ENCODE measurements around the gene ASB13. TPM values are rescaled to one million over a fixed set of nuclear protein-coding genes. Genes with fewer than 3 reads are reported as not detected.
"Not testable (repeated sequence)": the region's sequence is repeated elsewhere in the genome, so short reads cannot be mapped to it uniquely, and the experiment has no call there.

Gene ASB13
- polyA plus RNA-seq, 3 donors, result 22.9 to 24.2 (median 23.4) TPM

DNA sequence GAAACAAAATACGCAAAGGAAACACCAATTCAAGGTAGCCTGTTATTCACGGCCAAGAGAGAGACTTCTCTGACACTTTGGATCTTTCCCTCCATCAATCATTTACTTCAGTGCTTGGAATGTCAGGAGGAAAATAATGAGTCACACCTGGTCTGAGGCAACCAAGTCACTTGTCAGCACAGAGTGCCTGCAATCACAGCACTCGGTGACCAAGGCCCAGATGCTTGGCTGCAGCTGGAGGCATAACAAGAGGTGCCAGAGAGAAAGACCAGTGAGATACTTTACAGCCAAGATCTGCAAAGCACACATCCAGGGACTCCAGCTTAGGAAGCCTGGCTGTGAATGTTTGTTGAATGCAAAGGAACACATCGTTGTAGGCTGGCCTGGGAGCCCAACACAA, 33.9 kb downstream of the ASB13 start:
- DNase-seq (ENCODE audit: extremely low read depth in 1 of 11, low read depth in 9 of 11, low spot score in 4 of 11), result peak in 2 of 11 donors; percentile 59 to 68

GRCh38 chr10:5631936-5632335, 34.5 kb downstream of the ASB13 start:
- no peak for DNase-seq (ENCODE audit: extremely low read depth in 1 of 11, low read depth in 9 of 11, low spot score in 4 of 11)

- DNase-seq (ENCODE audit: extremely low read depth in 1 of 11, low read depth in 9 of 11, low spot score in 4 of 11), result no peak
Observed at GRCh38 chr10:5630112-5630436, 36.3 kb downstream of the ASB13 start.

DNA sequence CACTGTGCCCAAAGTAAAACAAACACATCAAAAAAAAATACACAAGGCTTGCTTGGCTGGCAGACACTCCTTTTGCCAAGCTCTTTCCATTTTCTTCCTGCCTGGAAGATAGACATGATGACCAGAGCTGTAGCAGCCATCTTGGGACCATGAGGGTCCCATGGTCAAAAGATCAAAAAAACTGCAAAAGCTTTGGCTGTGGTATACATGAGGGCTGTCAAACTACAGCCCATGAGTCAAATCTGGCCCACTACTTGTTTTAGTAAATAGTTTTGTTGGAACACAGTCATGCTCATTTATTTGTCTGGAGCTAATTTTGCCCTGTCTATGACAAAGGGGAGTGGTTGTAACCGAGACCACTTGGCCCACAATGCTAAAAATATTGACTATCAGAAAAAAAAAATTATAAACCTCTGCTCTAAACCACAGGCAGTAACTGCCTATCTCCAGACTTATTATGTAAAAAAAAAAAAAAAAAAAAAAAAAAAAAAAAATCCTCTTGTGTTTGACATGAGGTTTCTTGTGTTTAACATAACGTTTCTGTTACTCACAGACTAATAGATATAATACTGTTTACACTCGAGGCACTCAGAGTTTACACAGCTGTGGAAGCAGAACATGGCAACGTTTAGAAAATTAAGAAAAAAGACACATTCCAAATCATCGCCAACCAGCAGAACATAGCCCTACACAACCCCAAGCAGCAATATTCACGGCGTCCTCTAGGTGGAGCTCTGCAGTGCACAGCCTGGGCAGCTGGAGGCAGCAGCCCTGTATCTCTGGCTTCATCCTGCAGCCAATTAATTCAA, 36.9 kb downstream of the ASB13 start:
- DNase-seq (ENCODE audit: extremely low read depth in 1 of 11, low read depth in 9 of 11, low spot score in 4 of 11), result peak in 9 of 11 donors; percentile 51 to 73 (median 62)

DNA sequence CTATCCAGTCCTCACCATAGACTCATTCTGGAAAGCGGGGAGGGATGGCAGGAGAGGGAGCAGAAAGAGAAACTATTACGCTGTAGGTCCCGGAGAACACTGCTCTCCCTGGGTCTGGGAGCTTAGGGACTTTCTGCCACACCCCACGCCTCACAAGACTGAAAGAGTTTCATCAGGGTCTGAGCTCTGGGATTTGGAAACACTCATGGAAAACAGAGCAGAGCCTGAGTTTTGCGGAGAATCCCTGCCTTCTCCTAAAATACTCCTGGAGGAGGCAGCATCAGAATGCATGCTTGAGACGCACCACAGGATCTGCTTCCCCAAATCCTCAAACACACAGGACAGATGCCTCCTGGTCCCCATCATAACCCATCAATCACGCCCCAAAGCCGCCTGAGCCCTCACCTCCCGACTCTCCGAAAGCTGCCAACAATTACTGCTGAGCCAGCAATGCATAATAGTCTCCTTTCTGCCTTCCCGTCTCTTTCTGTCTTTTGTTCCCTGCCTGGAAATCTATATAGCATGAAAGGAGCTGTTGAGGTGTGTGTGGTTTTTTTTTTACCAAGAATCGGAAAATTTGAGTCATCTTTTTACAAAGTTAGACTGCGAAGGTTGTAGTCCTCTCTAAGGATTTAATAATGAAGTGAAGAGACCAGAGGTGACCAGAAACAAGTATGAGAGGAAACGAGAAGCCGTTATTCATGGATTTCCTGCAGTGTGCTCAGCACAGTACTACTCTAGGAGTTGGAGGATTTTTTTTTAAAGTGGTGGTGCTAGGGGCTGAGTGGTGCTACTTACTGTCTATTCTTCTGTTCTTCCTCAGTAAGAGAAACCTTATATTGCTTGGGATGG, 37.7 kb downstream of the ASB13 start:
- DNase-seq (ENCODE audit: extremely low read depth in 1 of 11, low read depth in 9 of 11, low spot score in 4 of 11), result no peak

GRCh38 chr10:5627486-5628044, 38.8 kb downstream of the ASB13 start:
- DNase-seq (ENCODE audit: extremely low read depth in 1 of 11, low read depth in 9 of 11, low spot score in 4 of 11), result no peak

- DNase-seq (ENCODE audit: extremely low read depth in 1 of 11, low read depth in 9 of 11, low spot score in 4 of 11), result no peak
Observed at GRCh38 chr10:5625992-5626777, 40.2 kb downstream of the ASB13 start.

DNA sequence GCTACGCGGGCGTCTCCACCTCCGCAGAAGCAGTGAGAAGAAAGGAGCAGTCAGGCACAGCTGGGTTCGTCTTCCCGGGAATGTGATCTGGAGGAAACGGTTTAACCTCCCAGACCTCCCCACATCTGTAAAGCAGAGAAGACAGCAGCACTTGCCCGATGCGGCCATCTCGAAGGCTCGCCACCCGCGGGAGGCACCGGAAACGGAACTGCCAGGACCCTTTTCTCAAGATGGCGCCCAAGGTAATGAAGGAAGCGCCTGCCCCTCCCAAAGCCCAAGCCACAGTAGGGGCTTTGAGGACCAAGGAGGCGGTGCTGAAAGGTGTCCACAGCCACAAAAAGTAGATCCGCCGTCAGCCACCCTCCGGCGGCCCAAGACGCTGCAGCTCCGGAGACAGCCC, 41.7 kb downstream of the ASB13 start:
- no peak for DNase-seq (ENCODE audit: extremely low read depth in 1 of 11, low read depth in 9 of 11, low spot score in 4 of 11)

GRCh38 chr10:5623081-5623748, 43.2 kb downstream of the ASB13 start:
- DNase-seq (ENCODE audit: extremely low read depth in 1 of 11, low read depth in 9 of 11, low spot score in 4 of 11), result peak in 10 of 11 donors; percentile 49 to 76 (median 64)

- DNase-seq (ENCODE audit: extremely low read depth in 1 of 11, low read depth in 9 of 11, low spot score in 4 of 11), result no peak
Observed at GRCh38 chr10:5622186-5622960, 44.0 kb downstream of the ASB13 start.

GRCh38 chr10:5621371-5621770, 45.0 kb downstream of the ASB13 start:
- not testable (repeated sequence) for DNase-seq (ENCODE audit: extremely low read depth in 1 of 11, low read depth in 9 of 11, low spot score in 4 of 11)

GRCh38 chr10:5620966-5621365, 45.4 kb downstream of the ASB13 start:
- DNase-seq (ENCODE audit: extremely low read depth in 1 of 11, low read depth in 9 of 11, low spot score in 4 of 11), result no peak

DNA sequence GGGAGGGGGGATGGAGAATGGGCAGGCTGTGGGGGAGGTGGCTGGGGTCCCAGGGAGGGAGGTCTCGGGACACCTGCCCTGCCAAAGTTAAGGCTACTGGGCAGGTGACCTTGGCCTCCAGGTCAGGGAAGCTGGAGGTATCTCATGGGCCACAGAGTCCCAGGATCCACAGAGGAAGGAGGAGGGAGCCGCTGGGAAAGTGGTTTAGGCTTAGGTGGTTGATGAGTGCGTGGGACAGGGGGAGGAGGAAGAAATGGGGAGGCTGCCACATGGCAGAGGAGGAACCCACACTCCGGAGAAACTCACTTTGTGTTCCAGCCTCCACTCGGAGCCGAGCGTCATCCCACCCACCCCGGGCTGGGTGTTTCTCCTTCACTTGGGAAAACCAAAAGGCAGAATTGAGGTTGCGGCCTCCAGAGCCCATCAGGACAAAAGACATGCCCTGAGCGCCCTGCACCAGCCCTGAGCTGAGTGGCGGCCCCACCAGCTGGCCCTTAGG, 46.1 kb downstream of the ASB13 start:
- DNase-seq (ENCODE audit: extremely low read depth in 1 of 11, low read depth in 9 of 11, low spot score in 4 of 11), result no peak

GRCh38 chr10:5619362-5620211, 46.8 kb downstream of the ASB13 start:
- no peak for DNase-seq (ENCODE audit: extremely low read depth in 1 of 11, low read depth in 9 of 11, low spot score in 4 of 11)

DNA sequence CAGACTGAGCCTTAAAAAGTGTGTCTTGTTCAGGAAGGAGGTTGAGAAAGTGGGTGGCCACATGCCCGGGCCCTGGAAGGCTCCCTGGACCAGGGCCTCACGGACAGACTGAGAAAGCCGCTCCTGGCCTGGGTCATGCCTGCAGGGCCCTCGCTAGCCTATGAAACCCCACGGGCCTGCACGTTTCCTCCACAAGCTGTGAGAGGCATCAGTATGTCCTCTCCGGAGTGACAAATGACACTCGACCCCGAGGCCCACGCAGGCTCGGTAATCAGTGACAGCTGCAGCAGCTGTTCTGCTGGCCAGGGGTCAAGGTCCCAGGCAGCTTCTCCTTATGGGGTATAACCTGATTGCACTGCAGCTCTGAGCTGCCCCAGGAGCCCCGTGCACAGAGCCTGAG, 47.6 kb downstream of the ASB13 start:
- DNase-seq (ENCODE audit: extremely low read depth in 1 of 11, low read depth in 9 of 11, low spot score in 4 of 11), result no peak

DNA sequence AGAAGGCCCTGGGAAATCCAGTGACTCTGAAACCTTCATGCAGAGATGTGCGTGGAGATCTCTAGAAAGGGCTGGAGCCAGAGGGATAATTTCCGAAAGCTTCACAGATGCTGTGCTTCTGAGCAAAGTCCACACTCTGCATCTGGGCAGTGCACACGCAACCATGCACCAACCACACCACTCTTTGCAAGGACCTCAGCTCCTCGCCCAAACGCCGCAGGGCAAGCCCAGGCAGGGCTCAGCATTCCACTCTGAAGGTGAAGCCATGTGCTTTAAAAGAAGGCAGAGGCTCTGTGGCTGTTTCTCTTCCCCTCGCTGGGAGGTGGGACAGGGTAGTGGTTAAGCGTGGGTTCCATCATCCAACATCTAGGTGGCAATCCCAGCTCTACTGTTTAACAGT, 48.4 kb downstream of the ASB13 start:
- DNase-seq (ENCODE audit: extremely low read depth in 1 of 11, low read depth in 9 of 11, low spot score in 4 of 11), result no peak

DNA sequence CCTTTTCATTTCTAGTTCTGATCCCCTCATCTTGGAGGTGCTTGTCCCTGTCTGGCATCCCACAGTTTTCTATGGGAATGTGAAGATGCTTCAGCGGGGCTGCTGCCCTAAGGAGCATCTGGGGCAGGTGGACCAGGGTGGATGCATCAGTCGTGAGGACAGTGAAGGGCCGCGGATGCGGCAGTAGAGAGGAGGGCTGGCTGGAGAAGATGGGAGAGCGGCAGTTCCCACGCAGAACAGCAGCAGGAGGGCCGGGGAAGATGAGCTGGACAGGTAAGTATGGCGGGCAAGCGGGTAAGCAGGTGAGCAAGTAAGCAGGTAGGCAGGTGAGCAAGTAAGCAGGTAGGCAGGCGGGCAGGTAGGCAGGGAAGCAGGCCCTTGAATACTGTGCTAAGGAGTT, 48.9 kb downstream of the ASB13 start:
- no peak for DNase-seq (ENCODE audit: extremely low read depth in 1 of 11, low read depth in 9 of 11, low spot score in 4 of 11)

Measured in renal cortex interstitium (tissue), 11 donors.